NCI-H82 treated with DMSO at 0.1 percent for 48 hours (cell line): ENCODE results near the gene FAM186B.
"Not testable (repeated sequence)": the region's sequence is repeated elsewhere in the genome, so short reads cannot be mapped to it uniquely, and the experiment has no call there.

Source experiments
- DNase-seq: peaks from one replicate; lab custom pipeline; 2025; ENCODE audit not compliant: unreplicated experiment; lab: John Stamatoyannopoulos, UW

Gene FAM186B

GRCh38 chr12:49605539-49605938, at the start of gene FAM186B:
FAM186B (minus strand) TSS chr12:49605639; CDS start chr12:49605477, 162 bp downstream.
- not testable (repeated sequence) for DNase-seq

- DNase-seq: no peak
Measured at GRCh38 chr12:49654715-49655114, 49.3 kb upstream of the FAM186B start.

GRCh38 chr12:49652921-49653520, 47.6 kb upstream of the FAM186B start:
- DNase-seq: no peak

GRCh38 chr12:49651855-49652254, 46.4 kb upstream of the FAM186B start:
- DNase-seq: no peak

- DNase-seq: no peak
Measured at GRCh38 chr12:49649892-49650291, 44.5 kb upstream of the FAM186B start.

DNA sequence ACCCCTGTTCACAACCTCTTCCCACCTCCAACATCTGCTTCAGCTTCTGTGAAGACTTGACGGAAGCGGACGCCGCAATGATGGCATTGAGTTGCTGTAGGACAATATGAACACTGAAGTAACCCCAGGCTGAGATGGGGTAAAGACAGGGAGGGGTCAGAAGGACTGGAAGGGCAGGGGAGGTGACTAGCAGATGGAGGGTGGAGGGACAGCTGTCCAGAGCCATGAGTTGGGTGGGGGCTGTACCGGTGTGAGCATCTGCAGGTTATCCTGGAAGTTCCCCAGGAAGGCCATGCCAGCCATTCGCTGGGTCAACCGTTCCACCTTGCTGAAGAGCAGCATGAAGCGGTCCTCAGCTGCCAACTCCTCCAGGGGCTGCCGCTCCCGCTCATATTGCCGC, 44.0 kb upstream of the FAM186B start:
- no peak for DNase-seq

GRCh38 chr12:49648712-49649003, 43.2 kb upstream of the FAM186B start:
- DNase-seq: no peak

DNA sequence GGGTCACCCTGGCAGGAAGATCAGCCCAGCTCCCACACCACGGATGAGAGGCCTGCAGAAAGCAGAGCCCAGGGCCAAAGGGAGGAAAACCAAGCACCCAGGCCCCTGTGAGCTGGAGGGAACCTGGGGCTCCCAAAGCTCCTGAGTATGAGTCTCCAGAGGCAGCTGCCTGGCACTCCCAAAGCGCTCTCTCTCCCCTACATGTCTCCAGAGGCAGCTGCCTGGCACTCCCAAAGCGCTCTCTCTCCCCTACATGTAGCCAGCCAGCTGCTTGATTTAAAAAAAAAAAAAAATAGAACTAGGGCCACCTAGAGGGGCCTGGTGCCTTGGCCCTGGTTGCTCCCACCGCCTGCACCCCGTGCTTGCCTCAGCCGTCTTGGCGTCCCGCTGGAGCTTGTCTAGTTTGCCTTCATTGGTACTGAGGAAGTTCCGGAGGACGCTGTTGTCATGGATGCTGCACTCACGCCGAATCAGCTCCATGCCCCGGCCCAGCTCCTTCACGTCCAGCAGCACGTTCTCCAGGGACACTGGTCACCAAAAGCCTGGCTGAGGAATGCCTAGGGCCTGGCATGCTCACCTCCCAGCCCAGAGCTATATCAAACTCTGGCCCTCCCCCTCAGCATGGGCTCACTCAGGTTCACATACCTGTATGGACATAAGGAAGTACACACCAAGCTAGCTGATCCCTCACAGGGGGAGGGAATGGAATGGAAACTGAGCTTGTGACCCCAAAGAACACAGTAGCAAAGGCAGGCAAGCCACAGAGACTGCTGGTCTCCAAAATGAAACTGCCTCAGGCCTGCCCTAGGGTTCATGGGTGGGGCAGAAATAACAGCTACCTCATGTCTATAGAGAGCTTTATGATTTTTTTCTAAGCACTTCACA, 42.6 kb upstream of the FAM186B start:
- no peak for DNase-seq

DNA sequence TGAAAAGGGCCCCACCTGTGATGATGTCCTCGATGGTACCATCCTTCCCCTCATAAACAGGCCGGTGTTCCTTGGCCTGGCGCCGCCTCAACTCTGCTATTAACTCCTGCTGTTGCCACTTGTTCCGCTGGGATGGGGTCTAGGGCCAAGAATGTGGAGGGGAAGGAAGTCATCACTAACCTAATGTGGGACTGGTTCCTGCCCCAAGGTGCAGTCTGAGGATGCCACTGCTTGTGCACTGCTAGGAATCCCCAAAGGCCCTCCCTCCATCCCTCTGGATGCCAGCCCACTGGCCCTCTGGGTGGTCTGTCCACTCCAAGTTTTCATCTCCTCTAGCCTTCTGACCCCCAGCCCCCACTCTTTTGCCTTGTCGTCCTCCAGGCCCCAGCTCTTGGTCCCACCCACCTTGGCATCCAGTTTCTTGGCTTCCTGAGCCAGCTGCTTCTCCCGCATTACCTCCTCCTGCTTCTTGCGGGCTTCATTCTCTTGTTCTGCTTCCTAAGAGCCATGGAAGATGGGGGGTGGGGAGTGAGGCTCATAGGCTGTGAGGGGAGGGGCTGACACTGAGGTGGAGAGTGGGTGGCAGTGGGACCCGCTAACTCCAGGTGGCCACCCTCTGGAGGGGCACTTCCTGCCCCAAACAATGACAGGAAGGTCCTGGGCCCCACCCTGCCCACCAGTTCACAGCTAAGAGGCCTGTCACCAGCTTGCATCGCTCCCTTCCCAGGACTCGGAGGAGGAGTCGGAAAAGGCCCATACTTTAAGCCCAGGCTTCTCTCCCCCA, 41.6 kb upstream of the FAM186B start:
- no peak for DNase-seq

DNA sequence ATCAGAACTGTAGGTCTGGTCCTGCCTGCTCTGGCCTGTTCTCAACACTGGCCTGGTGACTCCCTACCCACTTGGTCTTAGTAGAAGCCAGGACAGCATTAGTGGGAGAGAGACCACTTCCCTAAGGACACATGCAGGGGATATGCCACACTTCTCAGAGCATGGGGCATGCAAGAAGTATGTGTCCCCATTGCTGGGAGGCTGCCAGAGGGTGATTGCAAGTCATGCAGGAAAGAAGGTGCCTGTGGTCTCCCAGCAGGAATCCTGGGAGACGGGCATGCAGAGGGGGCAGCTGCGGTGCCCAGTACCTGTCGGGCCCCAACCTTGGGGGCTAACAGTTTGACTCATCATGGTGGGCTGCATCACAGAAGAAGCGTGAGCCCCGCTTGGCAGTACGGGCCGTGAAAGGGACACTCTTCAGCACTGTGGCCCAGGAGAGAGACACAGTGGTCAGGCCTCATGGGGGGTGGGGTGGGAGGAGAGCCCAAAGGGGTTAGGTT, 40.9 kb upstream of the FAM186B start:
- DNase-seq: no peak

- DNase-seq: no peak
Measured at GRCh38 chr12:49645146-49646039, 40.0 kb upstream of the FAM186B start.

DNA sequence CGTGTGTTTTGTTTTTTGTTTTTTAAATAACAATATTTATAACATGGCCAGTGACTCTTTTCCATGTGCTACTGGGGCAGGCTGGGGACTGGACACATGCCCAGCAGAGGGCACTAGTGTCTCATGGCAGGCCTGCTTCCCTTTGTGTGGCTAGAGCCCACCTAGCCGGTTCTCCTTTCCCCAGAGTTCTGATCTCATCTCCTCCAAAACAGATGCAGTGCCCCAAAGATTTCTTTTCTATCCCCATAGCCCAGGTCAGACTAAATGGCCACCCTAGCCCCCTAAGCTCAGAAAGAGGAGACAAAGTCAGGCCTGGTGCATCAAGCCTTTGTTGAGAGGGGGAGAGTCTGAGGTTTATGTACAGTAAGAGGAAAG, 39.2 kb upstream of the FAM186B start:
- peak; percentile 11 for DNase-seq

DNA sequence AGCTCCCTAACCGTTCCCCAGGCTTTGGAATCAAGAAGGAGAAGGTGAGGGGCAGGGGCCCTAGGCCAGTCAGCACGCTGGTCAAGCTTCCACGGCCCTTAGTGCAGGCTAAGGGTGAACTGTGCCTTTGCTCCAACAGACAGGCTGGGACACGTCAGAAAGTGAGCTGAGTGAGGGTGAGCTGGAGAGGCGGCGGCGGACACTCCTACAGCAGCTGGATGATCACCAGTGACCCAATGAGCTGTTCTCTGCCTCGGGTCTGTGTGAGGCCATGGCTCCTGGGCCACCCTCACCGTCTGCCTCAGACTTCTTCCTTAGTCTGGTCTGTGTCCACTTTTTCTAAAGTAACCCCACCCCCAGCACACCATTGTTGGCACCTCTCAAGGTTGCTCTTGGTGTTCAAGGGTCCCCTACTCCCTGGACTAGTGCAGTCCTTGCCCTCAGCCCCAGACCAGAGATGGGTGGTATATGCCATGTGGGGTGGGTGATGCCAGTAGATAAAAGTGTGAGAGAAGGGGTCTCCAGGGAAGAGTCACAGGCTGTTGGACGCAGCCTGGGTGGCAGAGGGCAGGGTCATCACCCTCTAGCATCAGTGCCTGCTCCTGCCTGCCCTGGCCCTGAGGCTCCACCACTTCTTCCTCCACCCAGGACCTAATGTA, 38.7 kb upstream of the FAM186B start:
- no peak for DNase-seq

DNA sequence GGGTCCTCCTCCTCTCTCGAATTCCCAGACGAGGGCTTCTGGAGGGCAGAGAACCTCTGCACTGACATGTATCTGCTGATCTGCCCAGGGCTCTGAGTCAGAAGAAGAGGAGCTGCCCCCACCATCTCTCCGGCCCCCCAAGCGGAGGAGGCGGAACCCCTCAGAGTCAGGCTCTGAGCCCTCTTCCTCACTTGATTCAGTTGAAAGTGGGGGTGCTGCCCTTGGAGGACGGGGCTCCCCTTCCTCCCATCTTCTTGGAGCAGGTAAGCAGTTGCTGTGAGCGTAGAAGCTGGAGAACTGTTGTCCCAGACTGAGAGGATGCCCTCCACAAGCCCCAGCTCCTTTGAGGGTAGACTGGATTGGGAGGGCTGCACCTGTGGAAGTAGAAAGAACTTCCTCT, 37.7 kb upstream of the FAM186B start:
- DNase-seq: no peak

- DNase-seq: no peak
Measured at GRCh38 chr12:49642370-49642802, 36.9 kb upstream of the FAM186B start.

- no peak for DNase-seq
Measured at GRCh38 chr12:49641748-49642369, 36.4 kb upstream of the FAM186B start.

- DNase-seq: peak; percentile 64
Measured at GRCh38 chr12:49636979-49637755, 31.7 kb upstream of the FAM186B start.

GRCh38 chr12:49636574-49636973, 31.1 kb upstream of the FAM186B start:
- no peak for DNase-seq

DNA sequence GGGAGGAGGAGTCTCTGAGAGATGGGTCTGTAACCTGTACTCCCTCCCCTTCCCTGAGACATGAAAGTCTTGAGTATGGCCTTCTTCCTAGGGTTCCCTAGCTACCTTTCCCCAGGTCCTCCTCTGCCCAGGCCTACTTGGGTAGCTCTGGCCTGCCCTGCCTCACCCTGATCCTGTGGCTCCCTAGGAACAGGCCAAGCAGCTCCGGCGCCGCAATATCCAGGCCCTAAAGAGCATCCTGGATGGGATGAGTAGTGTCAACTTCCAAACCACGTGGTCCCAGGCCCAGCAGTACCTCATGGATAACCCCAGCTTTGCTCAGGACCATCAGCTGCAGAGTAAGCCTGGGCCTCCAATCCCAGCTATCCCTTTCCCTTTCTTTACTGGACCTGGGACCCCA, 30.2 kb upstream of the FAM186B start:
- no peak for DNase-seq
